Adrenal gland (tissue), 12 donors: ENCODE data around the gene ZFP57. TPM values are rescaled to one million over a fixed set of nuclear protein-coding genes. Genes with fewer than 3 reads are reported as not detected.

Source experiments
- polyA plus RNA-seq, 3 donors: library from polyadenylated mRNA; stranded (reverse); fragments of 200-250 nt in 2 of 3; fragments of 350-450 nt in 1 of 3; fragmentation: Illumina TruSeq in 1 of 3; extraction: RNeasy Lipid Tissue Mini Kit (QIAGEN cat#74804) in 1 of 3; gene quantifications; one replicate each; pipeline ENCODE4 v1.2.3, GENCODE V29; 2013 to 2014
- small RNA-seq, 2 donors: library from RNA; depleted of rRNA; stranded (forward); fragments of <200 nt; gene quantifications; one replicate each; pipeline ENCODE3, GENCODE V24; 2016
- total RNA-seq, 9 donors: library from RNA; depleted of rRNA in 4 of 9; stranded (reverse); fragments of >200 nt in 4 of 9; fragments of 120-200 nt in 1 of 9; fragmentation: NEBNext Ultra II Directional in 1 of 9; extraction: Animal tissue kit (Norgen Biotek cat#: 25700) in 1 of 9; gene quantifications; one replicate each; pipeline versions ENCODE4 v1.1.0 to v1.2.4, GENCODE V29; 2013 to 2023
- donor health status: healthy with polysubstance abuse.
- donor health status: Bipolar disorder and iron deficiency.
- donor health status: DM: yes; HTN: yes; CAD: no.
- donor health status: DM: no; HTN: no; CAD: no.
- donor health status: DM: no; HTN: no; CAD: no.
- donor health status: DM: yes; HTN: yes; CAD: no.

Gene ZFP57
- total and polyA plus RNA-seq, 12 donors = 0.06 to 1.9 (median 0.96) TPM; not detected in 7

Small RNAs within 50 kb of the gene (small RNA-seq; reads per million reads assigned to genes)
- 0 to 0.24 reads per million in 2 donors for gene SUMO2P1

Other genes with a start within 250 kb of the ZFP57 start
- not detected for gene OR10C1, start 241.8 kb downstream of the ZFP57 start, total RNA-seq
- gene OR10C1, start 241.8 kb downstream of the ZFP57 start, polyA plus RNA-seq = not detected
- gene OR11A1, start 224.1 kb downstream of the ZFP57 start, total RNA-seq = not detected
- not detected for gene OR11A1, start 224.1 kb downstream of the ZFP57 start, polyA plus RNA-seq
- gene OR2H1, start 224.0 kb downstream of the ZFP57 start, total RNA-seq = not detected
- not detected for gene OR2H1, start 224.0 kb downstream of the ZFP57 start, polyA plus RNA-seq
- not detected for gene MAS1L, start 193.2 kb downstream of the ZFP57 start, total RNA-seq
- gene MAS1L, start 193.2 kb downstream of the ZFP57 start, polyA plus RNA-seq = not detected
- gene UBD, start 121.4 kb downstream of the ZFP57 start, total RNA-seq = 1 to 10 TPM in 1 of 9 donors, under 1 TPM in 3, not detected in 5; 0.17 to 1.2 (median 0.35) TPM
- 1 to 10 TPM in 1 of 3 donors, under 1 TPM in 2; 0.77 to 2.3 (median 0.99) TPM for gene UBD, start 121.4 kb downstream of the ZFP57 start, polyA plus RNA-seq
- gene OR2H2, start 96.0 kb downstream of the ZFP57 start, total RNA-seq = not detected
- not detected for gene OR2H2, start 96.0 kb downstream of the ZFP57 start, polyA plus RNA-seq
- gene GABBR1, start 48.0 kb downstream of the ZFP57 start, total RNA-seq = 10 to 100 TPM in 7 of 9 donors, 1 to 10 TPM in 2; 6.9 to 41.4 (median 16.4) TPM
- 10 to 100 TPM; 17.0 to 68.9 (median 49.6) TPM for gene GABBR1, start 48.0 kb downstream of the ZFP57 start, polyA plus RNA-seq
- gene MOG, start 24.1 kb downstream of the ZFP57 start, total RNA-seq = not detected
- not detected for gene MOG, start 24.1 kb downstream of the ZFP57 start, polyA plus RNA-seq
- 100 to 1,000 TPM in 2 of 9 donors, 10 to 100 TPM in 6, 1 to 10 TPM in 1; 3.8 to 145 (median 78.3) TPM for gene HLA-F, start 42.3 kb upstream of the ZFP57 start, total RNA-seq
- 100 to 1,000 TPM in 2 of 3 donors, 10 to 100 TPM in 1; 15.9 to 285 (median 171) TPM for gene HLA-F, start 42.3 kb upstream of the ZFP57 start, polyA plus RNA-seq
- gene HLA-G, start 146.7 kb upstream of the ZFP57 start, total RNA-seq = 1 to 10 TPM in 1 of 9 donors, under 1 TPM in 5, not detected in 3; 0.14 to 1.6 (median 0.41) TPM
- not detected for gene HLA-G, start 146.7 kb upstream of the ZFP57 start, polyA plus RNA-seq